Measurements from ENCODE around the gene SFSWAP. TPM values are rescaled to one million over a fixed set of nuclear protein-coding genes. Genes with fewer than 3 reads are reported as not detected.

The SFSWAP gene
- total RNA-seq, 1 donor from 2014 or later, result 14.5 TPM

GRCh38 chr12:131785763-131786330, 75.0 kb downstream of the SFSWAP start:
- no peak for DNase-seq (ENCODE audit: low read depth in 2 of 2)

GRCh38 chr12:131786331-131786730, 75.4 kb downstream of the SFSWAP start:
- no peak for DNase-seq (ENCODE audit: low read depth in 2 of 2)

- DNase-seq (ENCODE audit: low read depth in 2 of 2), result no peak
Measured at GRCh38 chr12:131787143-131787660, 76.3 kb downstream of the SFSWAP start.

- no peak for DNase-seq (ENCODE audit: low read depth in 2 of 2)
Measured at GRCh38 chr12:131788070-131788469, 77.2 kb downstream of the SFSWAP start.

DNA sequence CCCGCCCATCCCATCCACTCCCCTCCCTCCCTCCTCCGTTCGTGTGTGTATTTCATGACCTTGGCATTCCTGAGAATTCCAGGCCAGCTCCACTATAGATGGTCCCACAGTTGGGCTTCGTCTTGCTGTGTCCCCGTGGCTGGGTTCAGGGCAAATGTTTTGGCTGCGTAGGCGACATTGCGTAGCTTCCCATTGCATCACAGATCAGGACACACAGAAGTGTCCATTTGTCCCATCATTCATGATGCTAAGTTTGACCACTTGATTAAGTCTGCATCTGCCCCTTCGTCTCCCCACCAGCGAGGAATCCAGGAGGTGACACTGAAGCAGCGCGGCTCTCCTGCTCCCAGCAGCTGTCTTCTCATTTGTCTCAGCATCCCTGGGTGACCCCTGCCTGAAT, 78.7 kb downstream of the SFSWAP start:
- no peak for DNase-seq (ENCODE audit: low read depth in 2 of 2)

DNA sequence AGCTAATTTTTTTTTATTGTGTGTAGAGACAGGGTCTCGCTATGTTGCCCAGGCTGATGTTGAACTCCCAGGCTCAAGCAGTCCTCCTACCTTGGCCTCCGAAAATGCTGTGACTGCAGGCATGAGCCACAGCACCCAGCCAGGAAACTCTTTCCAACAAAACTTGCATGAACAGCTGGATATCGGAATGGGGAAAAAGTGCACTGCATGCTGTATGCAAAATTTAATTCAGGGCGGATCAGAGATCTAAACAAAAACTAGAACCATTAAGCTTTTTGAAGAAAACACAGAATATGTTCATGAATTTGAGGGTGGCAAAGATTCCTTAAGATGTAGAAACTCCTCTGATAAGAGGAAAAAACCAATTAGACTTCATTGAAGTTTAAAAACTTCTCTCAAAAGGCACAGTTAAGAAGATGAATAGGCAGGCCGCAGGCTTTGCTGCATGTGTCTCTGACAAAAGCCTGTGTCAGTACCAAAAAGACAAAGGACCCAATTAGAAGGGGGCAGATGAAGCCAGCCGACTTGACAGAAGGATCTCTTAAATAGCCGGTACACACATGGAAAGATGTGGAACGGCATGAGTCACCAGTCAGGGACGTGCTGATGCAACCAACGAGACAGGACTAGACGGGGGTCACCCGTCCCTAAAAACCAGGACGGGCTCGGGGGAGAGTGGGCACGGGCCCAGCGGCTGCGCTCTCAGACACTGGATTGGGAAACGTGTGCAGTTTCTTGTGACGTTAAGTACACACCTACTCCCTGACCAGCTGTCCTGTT, 82.5 kb downstream of the SFSWAP start:
- DNase-seq (ENCODE audit: low read depth in 2 of 2), result no peak

DNA sequence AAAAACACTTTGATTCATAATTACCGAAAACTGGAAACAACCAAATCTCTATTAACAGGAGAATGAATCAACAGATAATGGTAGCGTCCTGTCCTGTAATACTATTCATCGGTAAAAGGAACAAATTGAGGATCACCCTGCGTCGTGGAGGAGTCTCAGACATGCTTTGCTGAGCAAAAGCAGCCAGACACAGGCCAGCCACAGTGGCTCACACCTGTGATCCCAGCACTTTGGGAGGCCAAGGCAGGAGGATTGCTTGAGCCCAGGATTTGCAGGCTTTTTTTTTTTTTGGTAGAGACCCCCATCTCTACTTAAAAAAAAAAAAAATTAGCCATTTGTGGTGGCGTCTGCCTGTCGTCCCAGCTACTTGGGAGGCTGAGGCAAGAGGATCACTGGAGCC, 83.2 kb downstream of the SFSWAP start:
- no peak for DNase-seq (ENCODE audit: low read depth in 2 of 2)

- DNase-seq (ENCODE audit: low read depth in 2 of 2), result no peak
Measured at GRCh38 chr12:131794573-131794972, 83.7 kb downstream of the SFSWAP start.

DNA sequence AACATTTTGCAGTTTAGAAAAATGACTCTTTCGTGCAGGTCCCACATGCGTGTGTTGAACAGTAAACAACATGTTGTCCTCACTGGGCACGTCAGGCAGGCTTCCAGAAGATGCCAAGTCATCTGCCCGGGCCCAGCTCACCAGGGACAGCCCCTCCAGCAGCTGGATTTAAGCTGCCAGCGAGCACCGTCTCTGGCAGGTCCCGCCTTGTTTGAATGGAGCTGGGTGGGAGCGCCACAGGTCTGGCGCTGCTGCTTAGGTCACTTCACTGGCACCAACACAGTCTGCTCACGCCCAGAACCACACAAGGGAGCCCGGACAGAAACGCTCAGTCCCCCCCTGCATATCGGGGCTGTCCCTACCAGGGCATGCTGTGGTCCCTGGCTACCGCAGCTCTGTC, 84.2 kb downstream of the SFSWAP start:
- no peak for DNase-seq (ENCODE audit: low read depth in 2 of 2)

GRCh38 chr12:131795690-131796410, 85.0 kb downstream of the SFSWAP start:
- no peak for DNase-seq (ENCODE audit: low read depth in 2 of 2)

DNA sequence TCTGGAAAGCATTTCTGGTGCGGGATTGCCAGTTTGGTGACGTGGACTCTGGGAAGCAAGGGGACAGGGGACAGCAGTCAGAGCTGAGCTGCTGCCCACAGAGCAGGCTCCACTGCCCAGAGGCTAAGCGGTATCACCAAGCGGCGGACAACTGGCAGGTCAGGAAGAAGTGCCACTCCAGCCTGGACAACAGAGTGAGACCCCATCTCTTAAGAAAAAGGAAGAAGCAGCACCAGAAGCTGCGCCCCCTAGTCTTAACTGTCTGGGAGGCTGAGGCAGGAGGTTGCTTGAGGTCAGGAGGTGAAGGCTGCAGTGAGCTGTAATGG, 85.5 kb downstream of the SFSWAP start:
- no peak for DNase-seq (ENCODE audit: low read depth in 2 of 2)

GRCh38 chr12:131796754-131797587, 86.1 kb downstream of the SFSWAP start:
- no peak for DNase-seq (ENCODE audit: low read depth in 2 of 2)

- DNase-seq (ENCODE audit: low read depth in 2 of 2), result no peak
Measured at GRCh38 chr12:131797588-131797934, 86.7 kb downstream of the SFSWAP start.

DNA sequence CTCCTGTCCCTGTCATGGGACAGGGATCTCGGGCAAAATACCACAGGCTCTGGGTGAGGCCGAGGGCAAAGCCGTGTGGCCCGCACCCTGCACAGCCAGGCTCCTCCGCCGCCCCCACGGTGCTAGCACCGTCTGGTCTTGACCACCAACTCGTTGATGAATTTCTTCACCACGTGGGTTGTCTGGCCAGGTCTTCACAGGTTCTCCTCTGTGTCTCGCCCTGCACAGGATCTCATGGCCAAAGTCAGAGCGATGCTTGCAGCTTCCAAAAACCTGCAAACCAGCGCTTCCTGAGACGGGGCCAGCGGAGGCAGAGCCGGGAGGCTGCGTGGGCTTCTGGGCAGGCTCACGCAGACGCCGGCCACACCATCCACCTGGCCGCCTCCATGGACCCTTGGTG, 88.3 kb downstream of the SFSWAP start:
- DNase-seq (ENCODE audit: low read depth in 2 of 2), result no peak

DNA sequence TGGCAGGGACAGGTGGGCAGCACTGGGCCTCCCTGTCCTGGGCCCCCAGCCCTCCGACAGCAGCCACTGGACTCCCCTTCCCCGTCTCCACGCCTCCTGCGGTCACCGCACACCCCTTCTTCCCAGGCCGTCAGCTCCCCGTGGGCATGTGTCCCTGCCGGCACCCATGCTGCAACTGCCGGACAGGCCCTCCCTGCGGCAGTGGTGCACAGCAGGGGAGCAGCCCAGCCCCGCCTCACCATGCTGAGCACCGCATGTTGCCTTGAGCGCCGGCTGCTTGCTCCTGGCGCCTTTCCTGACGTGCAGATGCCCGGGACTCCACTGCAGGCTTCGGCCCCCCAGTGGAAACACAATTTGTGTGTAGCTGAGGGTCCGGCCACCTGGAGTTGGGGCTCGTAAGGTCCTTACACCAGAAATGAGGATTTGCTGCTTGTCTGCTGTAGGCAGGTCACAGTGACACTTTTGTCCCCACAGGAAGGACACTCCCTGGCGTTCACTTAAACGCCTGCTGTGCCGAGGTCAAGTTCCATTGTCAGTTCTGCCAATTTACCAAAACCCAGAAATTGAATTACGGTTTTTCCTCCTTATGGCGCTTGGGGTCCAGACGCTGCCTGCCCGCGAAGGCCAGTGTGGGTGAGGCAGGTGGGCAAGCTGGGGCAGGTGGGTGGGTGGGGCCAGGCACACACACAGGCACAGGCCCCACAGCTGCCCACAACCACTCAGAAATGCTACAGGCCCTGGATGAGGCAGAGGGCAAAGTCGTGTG, 89.1 kb downstream of the SFSWAP start:
- no peak for DNase-seq (ENCODE audit: low read depth in 2 of 2)

- no peak for DNase-seq (ENCODE audit: low read depth in 2 of 2)
Measured at GRCh38 chr12:131800594-131801135, 89.8 kb downstream of the SFSWAP start.

- no peak for DNase-seq (ENCODE audit: low read depth in 2 of 2)
Measured at GRCh38 chr12:131801254-131801866, 90.5 kb downstream of the SFSWAP start.

DNA sequence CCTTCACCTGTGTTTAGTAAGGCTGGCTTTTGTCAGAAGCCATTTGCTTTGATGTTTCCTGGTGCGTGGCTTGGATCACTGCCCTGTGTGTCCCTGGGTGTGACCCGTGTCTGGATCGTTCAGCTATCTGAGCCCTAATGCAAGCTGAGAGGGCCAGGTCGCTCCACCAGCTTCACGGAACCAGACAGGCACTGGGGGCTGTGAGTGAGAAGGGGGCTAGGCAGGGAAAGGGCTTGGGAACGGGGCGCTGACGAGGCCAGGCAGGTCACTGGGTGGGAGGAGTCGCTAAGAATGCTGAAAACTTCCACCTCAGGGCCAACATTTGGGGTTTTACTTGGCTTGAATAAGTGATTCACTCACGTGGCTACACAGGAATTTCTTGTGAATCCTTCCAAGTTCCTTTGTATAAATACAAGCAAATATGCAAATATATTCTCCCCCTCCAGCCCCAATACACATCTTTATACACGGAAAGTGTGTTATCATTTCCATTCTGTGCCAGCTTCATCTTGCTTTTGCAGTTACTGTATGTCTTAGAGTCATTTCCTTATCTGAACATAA, 93.2 kb downstream of the SFSWAP start:
- peak in 1 of 2 donors; percentile 49 for DNase-seq (ENCODE audit: low read depth in 2 of 2)

DNA sequence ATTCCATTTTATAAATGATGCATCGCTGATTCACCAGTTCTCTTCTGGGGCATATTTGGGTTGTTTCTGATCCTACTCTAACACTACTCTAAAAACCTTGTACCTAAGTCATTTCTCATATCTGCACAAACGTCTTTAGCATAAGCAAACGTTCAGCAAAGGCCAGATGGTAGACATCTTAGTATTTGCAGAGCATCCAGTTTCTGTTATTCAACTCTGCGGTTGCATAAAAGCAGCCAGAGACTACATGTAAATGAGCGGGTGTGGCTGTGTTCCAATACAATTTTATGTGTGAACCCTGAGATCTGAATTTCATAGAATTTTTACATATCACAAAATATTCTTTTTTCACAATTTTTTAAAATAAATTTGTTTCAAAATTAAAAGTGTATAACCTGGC, 94.5 kb downstream of the SFSWAP start:
- no peak for DNase-seq (ENCODE audit: low read depth in 2 of 2)

DNA sequence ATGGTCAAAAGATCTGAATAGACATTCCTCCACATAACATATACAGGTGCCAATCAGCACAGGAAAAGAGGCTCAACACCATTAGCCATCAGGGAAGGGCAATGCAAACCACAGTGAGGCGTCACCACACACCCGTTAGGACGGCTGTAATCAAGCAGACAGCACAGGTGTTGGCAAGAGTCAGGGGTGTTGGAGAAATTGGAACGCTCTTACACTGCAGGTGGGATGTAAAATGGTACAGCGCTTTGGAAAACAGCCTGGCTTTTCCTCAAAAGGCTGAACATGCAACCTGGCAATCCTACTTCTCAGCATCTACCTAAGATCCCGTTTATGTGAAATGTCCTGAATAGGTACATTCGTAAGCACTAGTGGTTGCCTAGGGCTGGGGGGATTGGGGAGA, 95.8 kb downstream of the SFSWAP start:
- no peak for DNase-seq (ENCODE audit: low read depth in 2 of 2)
